Keratinocyte (primary cell): Measurements from ENCODE around the gene EMP2. TPM values are rescaled to one million over a fixed set of nuclear protein-coding genes. Genes with fewer than 3 reads are reported as not detected.

Experiments
- DNase-seq: peaks from one replicate; pipeline ENCODE4 v3.0.0-alpha.2; 2011; ENCODE audit warnings: low read depth, missing footprints, low spot score
- FAIRE-seq: peaks from 2 replicates; lab custom pipeline; 2011; peaks lifted over from hg19 to GRCh38; lab: Jason Lieb, UNC
- H2AFZ ChIP-seq: 2 replicates; pipeline ENCODE4 v1.6.0; 2012; ENCODE audit warnings: low read length, control low read depth, inconsistent platforms; ENCODE audit not compliant: control insufficient read depth
- H3K27ac ChIP-seq: 2 replicates; pipeline ENCODE4 v1.5.1; 2011; ENCODE audit warnings: low read length; ENCODE audit not compliant: control insufficient read depth, insufficient read depth
- H3K27me3 ChIP-seq: 3 replicates; pipeline ENCODE4 v1.6.0; 2011; ENCODE audit warnings: low read length; ENCODE audit not compliant: control insufficient read depth, insufficient read depth; ENCODE audit errors: extremely low read depth
- H3K36me3 ChIP-seq, 2 experiments: 2 replicates in 1 of 2; 3 replicates in 1 of 2; pipeline ENCODE4 v1.5.1; 2011; ENCODE audit warnings: low read length in 2 of 2, mild to moderate bottlenecking in 1 of 2; ENCODE audit not compliant: control insufficient read depth in 2 of 2, insufficient read depth in 2 of 2; ENCODE audit errors: extremely low read depth in 1 of 2
- H3K4me1 ChIP-seq: 3 replicates; pipeline ENCODE4 v1.5.1; 2011; ENCODE audit warnings: low read length; ENCODE audit not compliant: control insufficient read depth, insufficient read depth; ENCODE audit errors: extremely low read depth
- H3K4me2 ChIP-seq: 3 replicates; pipeline ENCODE4 v1.6.0; 2011; ENCODE audit warnings: low read depth, low read length; ENCODE audit not compliant: control insufficient read depth, insufficient read depth; ENCODE audit errors: extremely low read depth
- H3K4me3 ChIP-seq, 3 experiments: fragments of 200-600 bp in 1 of 3; sonication (generic) in 1 of 3; 2 replicates in 2 of 3; 3 replicates in 1 of 3; pipeline ENCODE4 v1.5.1; 2011 to 2016; ENCODE audit warnings: low read length in 3 of 3, mild to moderate bottlenecking in 3 of 3, control low read depth in 2 of 3, inconsistent platforms in 1 of 3, low read depth in 1 of 3, mixed read lengths in 1 of 3, mixed run types in 1 of 3, moderate library complexity in 1 of 3; ENCODE audit not compliant: control insufficient read depth in 2 of 3, insufficient read depth in 2 of 3; ENCODE audit errors: extremely low read depth in 1 of 3
- H3K79me2 ChIP-seq: 2 replicates; pipeline ENCODE4 v1.6.0; 2012; ENCODE audit warnings: low read length; ENCODE audit not compliant: control insufficient read depth, insufficient read depth
- H3K9ac ChIP-seq: 3 replicates; pipeline ENCODE4 v1.6.0; 2011; ENCODE audit warnings: low read length; ENCODE audit not compliant: control insufficient read depth, insufficient read depth; ENCODE audit errors: extremely low read depth
- H3K9me1 ChIP-seq: 3 replicates; pipeline ENCODE4 v1.6.0; 2011; ENCODE audit warnings: low read length; ENCODE audit not compliant: control insufficient read depth, insufficient read depth; ENCODE audit errors: extremely low read depth
- H3K9me3 ChIP-seq: 2 replicates; pipeline ENCODE4 v1.5.1; 2012; ENCODE audit warnings: low read depth, low read length; ENCODE audit not compliant: control insufficient read depth
- H4K20me1 ChIP-seq: 3 replicates; pipeline ENCODE4 v1.6.0; 2011; ENCODE audit warnings: low read length; ENCODE audit not compliant: control insufficient read depth, insufficient read depth; ENCODE audit errors: extremely low read depth
- CTCF ChIP-seq, 3 experiments: IDR thresholded peaks in 1 of 3; conservative IDR thresholded peaks in 1 of 3; optimal IDR thresholded peaks in 1 of 3; 2 replicates in 2 of 3; 3 replicates in 1 of 3; pipeline versions ENCODE3 to v1.5.1; 2011; ENCODE audit warnings: low read length in 3 of 3, mild to moderate bottlenecking in 3 of 3, moderate library complexity in 2 of 3, control low read depth in 1 of 3, inconsistent platforms in 1 of 3; ENCODE audit not compliant: insufficient read depth in 2 of 3; ENCODE audit errors: extremely low read depth in 1 of 3
- EZH2 ChIP-seq: IDR thresholded peaks from one replicate; pipeline ENCODE4 v1.6.1; 2012; ENCODE audit warnings: inconsistent platforms, mild to moderate bottlenecking, low read length, moderate library complexity
- dilution Hi-C: fragments of 300-500 bp; cut with MboI; formaldehyde crosslinking; loops from one replicate; pipeline ENCODE4 v1.7.0; 2020; ENCODE audit warnings: low sequenced_read_pairs; ENCODE audit not compliant: extremely low pct_ligation_motif_present
- polyA plus RNA-seq, 5 experiments: library from polyadenylated mRNA; depleted of rRNA in 3 of 5; stranded (reverse) in 3 of 5; stranded (forward) in 1 of 5; unstranded in 1 of 5; fragments of >200 nt; gene quantifications; 1 replicate in 1 of 5; 2 replicates in 3 of 5; 3 replicates in 1 of 5; pipeline versions ENCODE4 v1.2.1 to v1.2.3, GENCODE V29; 2011 to 2012; ENCODE audit warnings: missing spikeins in 2 of 5, low read depth in 1 of 5, low replicate concordance in 1 of 5

Gene EMP2
- polyA plus RNA-seq, 1 donor (not counting 4 experiments of a cell fraction or from before 2014, with no cell fraction given) = 19.1 TPM

DNA sequence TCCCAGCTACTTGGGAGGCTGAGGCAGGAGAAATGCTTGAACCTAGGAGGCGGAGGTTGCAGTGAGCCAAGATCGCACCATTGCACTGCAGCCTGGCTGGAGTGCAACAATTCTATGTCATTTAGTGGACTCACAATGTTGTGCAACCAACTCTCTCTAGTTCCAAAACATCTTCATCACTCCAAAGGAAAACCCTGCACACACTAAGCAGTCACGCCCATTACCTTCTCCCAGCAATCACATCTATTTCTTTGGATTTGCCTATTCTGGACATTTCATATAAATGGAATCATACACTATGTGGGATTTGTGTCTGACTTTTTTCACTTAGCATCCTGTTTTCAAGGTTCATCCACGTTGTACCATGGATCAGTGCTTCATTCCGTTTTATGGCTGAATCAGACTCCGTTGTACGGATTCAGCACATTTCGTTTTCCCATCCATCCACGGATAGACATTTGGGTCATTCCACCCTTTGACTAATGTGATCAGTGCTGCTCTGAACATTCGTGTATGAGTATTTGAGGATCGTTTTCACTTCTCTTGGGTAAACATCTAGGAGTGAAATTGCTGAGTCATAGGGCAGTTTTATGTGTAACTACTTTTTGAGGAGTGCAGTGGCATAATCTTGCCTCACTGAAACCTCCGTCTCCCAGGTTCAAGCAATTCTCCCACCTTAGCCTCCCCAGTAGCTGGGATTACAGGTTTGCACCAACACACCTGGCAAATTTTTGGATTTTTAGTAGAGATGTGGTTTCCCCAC, 45.4 kb upstream of the EMP2 start:
- H3K36me3 ChIP-seq = no peaks in the 10 kb centered on the region
- H3K4me2 ChIP-seq = no peak overlapping the region
- no peaks in the 10 kb centered on the region for H3K27me3 ChIP-seq
- no peak overlapping the region for H3K27ac ChIP-seq
- H3K4me1 ChIP-seq = no peaks in the 10 kb centered on the region
- no peaks in the 10 kb centered on the region for H3K79me2 ChIP-seq
- no peak for FAIRE-seq
- H2AFZ ChIP-seq = no peak overlapping the region
- H4K20me1 ChIP-seq = no peaks in the 10 kb centered on the region
- dilution Hi-C loops = no loop called here
- H3K4me3 ChIP-seq = no peak overlapping the region
- no peak for DNase-seq
- no peak for TF ChIP-seq EZH2
- no peak for TF ChIP-seq CTCF (optimal IDR thresholded peaks at IDR 0.05 in 1 of 3, IDR thresholded peaks at IDR 0.05 in 1 of 3, conservative IDR thresholded peaks at IDR 0.05 in 1 of 3; ENCODE audit: extremely low read depth in 1 of 3, insufficient read depth in 2 of 3, low read length in 3 of 3)
- no peaks in the 10 kb centered on the region for H3K9me1 ChIP-seq
- H3K9me3 ChIP-seq = no peaks in the 10 kb centered on the region
- no peak overlapping the region for H3K9ac ChIP-seq

- peaks cover 3% of the 10 kb centered on the region for H3K4me1 ChIP-seq
- no peak for TF ChIP-seq EZH2
- TF ChIP-seq CTCF (optimal IDR thresholded peaks at IDR 0.05 in 1 of 3, IDR thresholded peaks at IDR 0.05 in 1 of 3, conservative IDR thresholded peaks at IDR 0.05 in 1 of 3; ENCODE audit: extremely low read depth in 1 of 3, insufficient read depth in 2 of 3, low read length in 3 of 3) = no peak
- H3K9ac ChIP-seq = no peak overlapping the region
- H4K20me1 ChIP-seq = no peaks in the 10 kb centered on the region
- DNase-seq = peak; percentile 59
- no peak overlapping the region for H3K4me2 ChIP-seq
- H3K9me3 ChIP-seq = no peaks in the 10 kb centered on the region
- FAIRE-seq = no peak
- dilution Hi-C loops = no loop called here
- no peaks in the 10 kb centered on the region for H3K36me3 ChIP-seq
- H3K79me2 ChIP-seq = no peaks in the 10 kb centered on the region
- H3K9me1 ChIP-seq = no peaks in the 10 kb centered on the region
- H3K27ac ChIP-seq = no peak overlapping the region
- no peak overlapping the region for H2AFZ ChIP-seq
- no peak overlapping the region for H3K4me3 ChIP-seq
- no peaks in the 10 kb centered on the region for H3K27me3 ChIP-seq
Observed at GRCh38 chr16:10624527-10624926, 44.1 kb upstream of the EMP2 start.
